IMR-90 (cell line): ENCODE results near the gene ERVK3-1.

Source experiments
- BHLHE40 ChIP-seq: fragments of 150-350 bp; IDR thresholded peaks from 2 replicates; pipeline ENCODE4 v1.6.1; 2016; ENCODE audit warnings: mild to moderate bottlenecking, low read depth, low read length
- CHD1 ChIP-seq: IDR thresholded peaks from 2 replicates; pipeline ENCODE4 v1.6.1; 2012; ENCODE audit warnings: low read depth, low read length, improper control_type of control experiment
- CTCF ChIP-seq: conservative IDR thresholded peaks from 2 replicates; pipeline ENCODE4 v1.5.1; 2012; ENCODE audit warnings: mild to moderate bottlenecking, low read depth, low read length, improper control_type of control experiment
- FOS ChIP-seq: fragments of 150-350 bp; IDR thresholded peaks from 2 replicates; pipeline ENCODE4 v1.6.1; 2016; ENCODE audit warnings: low read depth, low read length
- MXI1 ChIP-seq: IDR thresholded peaks from 2 replicates; pipeline ENCODE4 v1.6.1; 2012; ENCODE audit warnings: low read depth, mild to moderate bottlenecking, low read length, moderate library complexity, borderline replicate concordance
- POLR2A ChIP-seq: IDR thresholded peaks from 2 replicates; pipeline ENCODE4 v1.6.1; 2012; ENCODE audit warnings: mild to moderate bottlenecking, low read depth, low read length
- RAD21 ChIP-seq: IDR thresholded peaks from 2 replicates; pipeline ENCODE4 v1.6.1; 2012; ENCODE audit warnings: low read length, improper control_type of control experiment
- RCOR1 ChIP-seq: IDR thresholded peaks from 2 replicates; pipeline ENCODE4 v1.6.1; 2012; ENCODE audit warnings: mild to moderate bottlenecking, low read length, improper control_type of control experiment; ENCODE audit not compliant: insufficient replicate concordance
- RFX5 ChIP-seq: IDR thresholded peaks from 2 replicates; pipeline ENCODE4 v1.8.0; 2012; ENCODE audit warnings: low read depth, mild to moderate bottlenecking, low read length, moderate library complexity
- TF ChIP-seq, protein P1 (sequence below): fragments of 150-350 bp; IDR thresholded peaks from 2 replicates; pipeline ENCODE4 v1.6.1; 2017; ENCODE audit warnings: mild to moderate bottlenecking, antibody characterized with exemption, low read length, low read depth

DNA sequence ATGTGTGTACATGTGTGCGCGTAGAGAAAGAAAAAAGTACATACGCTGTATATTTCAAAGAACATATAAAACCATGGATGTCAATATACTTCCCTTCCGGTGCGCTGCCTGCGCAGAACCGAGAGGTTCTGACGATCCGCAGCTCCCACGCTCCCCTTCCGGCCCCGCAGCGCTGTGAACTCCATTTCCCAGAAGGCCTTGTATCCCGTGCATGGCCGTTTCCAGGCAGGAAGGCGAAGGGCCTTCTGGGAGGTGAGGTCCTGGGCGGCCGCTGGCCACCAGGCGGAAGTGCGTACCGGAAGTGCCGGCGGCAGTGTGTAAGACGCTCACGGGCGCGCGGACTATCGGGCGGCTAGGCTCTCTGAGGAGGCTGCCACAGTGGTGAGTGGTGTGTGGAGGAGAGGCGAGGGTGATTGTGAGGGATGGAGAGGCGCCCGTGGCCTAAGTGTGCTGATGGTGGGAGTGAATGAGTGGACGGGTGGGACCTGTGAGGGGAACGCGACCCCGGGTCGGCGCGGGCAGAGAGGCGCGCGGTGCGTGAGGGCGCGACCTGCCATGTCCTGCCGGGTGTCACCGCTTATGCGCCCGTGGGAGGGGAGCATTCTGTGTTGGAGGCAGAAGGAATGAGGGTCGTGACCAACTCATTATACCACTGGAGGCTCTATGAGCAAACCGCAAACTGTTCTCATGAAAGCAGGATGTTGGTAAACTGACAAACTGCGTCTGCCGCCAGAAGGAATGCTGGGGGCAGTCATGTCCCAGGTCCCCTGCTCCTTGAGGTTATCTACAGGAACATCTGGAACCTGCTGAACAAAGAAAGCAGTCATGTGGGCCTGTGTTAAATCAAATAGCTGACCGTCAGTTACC, at the start of gene ERVK3-1:
- TF ChIP-seq CTCF, result no peak
- no peak for TF ChIP-seq FOS
- TF ChIP-seq, protein P1, sequence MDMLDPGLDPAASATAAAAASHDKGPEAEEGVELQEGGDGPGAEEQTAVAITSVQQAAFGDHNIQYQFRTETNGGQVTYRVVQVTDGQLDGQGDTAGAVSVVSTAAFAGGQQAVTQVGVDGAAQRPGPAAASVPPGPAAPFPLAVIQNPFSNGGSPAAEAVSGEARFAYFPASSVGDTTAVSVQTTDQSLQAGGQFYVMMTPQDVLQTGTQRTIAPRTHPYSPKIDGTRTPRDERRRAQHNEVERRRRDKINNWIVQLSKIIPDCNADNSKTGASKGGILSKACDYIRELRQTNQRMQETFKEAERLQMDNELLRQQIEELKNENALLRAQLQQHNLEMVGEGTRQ, result peak; percentile 55; the same call in 1 of the 2 replicates
- TF ChIP-seq POLR2A, result peak; percentile 94
- TF ChIP-seq RAD21, result no peak; the same call in none of the 2 replicates
- peak; percentile 72 for TF ChIP-seq BHLHE40
- no peak for TF ChIP-seq RCOR1
- TF ChIP-seq MXI1, result peak; percentile 19; the same call in 1 of the 2 replicates
- no peak for TF ChIP-seq CHD1
- TF ChIP-seq RFX5, result no peak
